NCI-H82 treated with DMSO at 0.1 percent for 48 hours (cell line): ENCODE data around the gene MPP3.
"Not testable (repeated sequence)": the region's sequence is repeated elsewhere in the genome, so short reads cannot be mapped to it uniquely, and the experiment has no call there.

Experiments
- DNase-seq: peaks from one replicate; lab custom pipeline; 2025; ENCODE audit not compliant: unreplicated experiment; lab: John Stamatoyannopoulos, UW

MPP3 gene

GRCh38 chr17:43860927-43861622 lies 28.1 kb upstream of the MPP3 start:
- no peak for DNase-seq

GRCh38 chr17:43860077-43860725 lies 27.3 kb upstream of the MPP3 start:
- no peak for DNase-seq

- peak; percentile 37 for DNase-seq
These were observed 25.1 kb upstream of the MPP3 start for GRCh38 chr17:43857957-43858600.

DNA sequence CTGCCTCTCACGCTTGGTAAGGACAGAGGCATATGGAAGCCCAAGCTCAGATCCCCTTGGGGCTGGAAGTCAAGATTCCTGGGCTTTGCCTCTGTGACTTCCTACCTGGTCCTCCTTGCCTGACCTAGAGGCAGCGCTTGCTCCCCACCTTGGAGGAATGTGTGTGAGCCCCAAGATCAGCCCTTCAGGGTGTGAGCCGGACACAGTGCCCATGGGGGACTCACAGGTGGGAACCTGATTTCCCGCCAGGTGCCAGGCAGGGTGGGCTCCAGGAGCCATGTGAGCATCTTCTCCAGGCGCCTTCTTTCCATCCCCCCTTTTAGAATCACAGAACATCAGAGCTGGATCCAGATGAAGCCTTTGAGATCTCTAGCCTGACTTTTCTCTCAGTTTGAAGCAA lies 24.2 kb upstream of the MPP3 start:
- DNase-seq = no peak

DNA sequence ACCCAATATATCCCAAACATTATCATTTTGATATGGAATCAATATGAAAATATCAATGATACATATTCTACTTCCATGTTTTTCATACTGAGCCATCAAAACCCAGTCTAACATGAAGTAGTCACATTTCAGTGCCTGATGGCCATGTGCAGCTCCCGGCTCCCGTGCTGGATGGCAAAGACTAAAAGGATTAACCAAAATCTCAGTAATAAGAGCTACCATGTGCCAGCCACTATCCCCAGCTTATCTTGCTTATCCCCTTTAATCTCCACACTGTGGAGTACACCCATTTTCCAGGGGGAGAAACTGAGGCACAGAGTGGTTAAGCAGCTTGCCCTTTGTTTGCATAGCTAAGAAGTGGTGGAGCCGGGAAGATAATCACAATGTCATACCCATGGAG lies 23.2 kb upstream of the MPP3 start:
- DNase-seq = peak; percentile 92

- DNase-seq = no peak
These were observed 22.1 kb upstream of the MPP3 start for GRCh38 chr17:43855061-43855460.

DNA sequence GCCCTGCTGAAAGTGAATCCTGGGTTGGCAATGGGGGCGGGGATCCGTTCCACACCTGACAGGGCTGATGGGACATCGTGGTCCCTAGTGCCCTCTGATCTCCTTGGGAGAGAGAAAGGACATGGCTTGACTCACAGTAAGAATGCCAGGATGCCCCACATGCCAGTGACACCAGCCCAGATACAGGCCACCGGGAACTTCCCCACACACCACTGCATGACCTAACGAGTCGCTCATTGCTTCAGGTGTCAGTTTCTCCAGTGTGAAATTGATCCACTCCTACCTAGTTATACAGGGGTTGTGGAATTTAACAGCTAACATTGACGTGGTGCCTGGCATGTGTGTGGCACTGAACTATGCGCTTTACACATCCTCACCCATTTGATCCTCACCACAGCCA lies 21.6 kb upstream of the MPP3 start:
- DNase-seq = no peak

DNA sequence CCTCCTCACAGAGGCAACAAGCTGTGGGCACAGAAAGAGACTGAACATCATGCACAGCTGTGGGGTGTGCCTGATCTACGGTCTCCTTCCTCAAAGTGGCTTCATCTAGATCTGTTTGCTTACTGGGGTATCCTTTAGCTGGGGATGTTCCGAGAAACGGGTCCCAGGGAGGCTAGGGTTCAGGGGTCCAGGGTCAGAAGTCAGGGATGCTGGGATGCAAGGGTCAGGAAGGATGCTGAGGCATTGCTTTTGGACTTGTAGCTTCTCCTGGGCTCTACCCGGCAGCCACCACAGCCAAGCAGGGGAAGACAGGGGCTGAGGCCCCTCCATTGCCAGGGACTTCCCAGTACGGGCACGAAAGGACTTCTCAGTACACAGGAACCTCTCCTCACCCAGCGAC lies 20.6 kb upstream of the MPP3 start:
- DNase-seq = no peak

DNA sequence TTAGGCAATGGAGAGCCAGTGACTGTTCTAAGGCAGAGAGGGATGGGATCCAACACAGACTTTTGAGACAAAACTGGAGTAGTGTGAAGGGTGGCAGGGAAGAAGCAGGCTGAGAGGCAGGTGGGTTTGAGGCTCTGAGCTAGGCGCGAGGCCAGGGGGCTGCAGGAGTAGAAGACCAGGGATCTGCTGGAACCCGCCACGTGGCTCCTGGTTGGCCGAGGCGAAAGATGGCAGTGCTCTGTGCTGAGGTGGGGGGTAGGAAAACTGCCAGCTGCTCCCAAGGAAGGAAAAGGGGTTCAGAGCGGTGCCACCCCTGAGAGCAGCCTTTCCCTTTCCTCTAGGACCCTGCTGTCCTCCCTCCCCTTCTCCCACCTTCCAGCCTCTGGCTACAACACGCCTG lies 19.6 kb upstream of the MPP3 start:
- DNase-seq = no peak

GRCh38 chr17:43849116-43849515 lies 16.2 kb upstream of the MPP3 start:
- DNase-seq = no peak

GRCh38 chr17:43848601-43849000 lies 15.7 kb upstream of the MPP3 start:
- DNase-seq = no peak

DNA sequence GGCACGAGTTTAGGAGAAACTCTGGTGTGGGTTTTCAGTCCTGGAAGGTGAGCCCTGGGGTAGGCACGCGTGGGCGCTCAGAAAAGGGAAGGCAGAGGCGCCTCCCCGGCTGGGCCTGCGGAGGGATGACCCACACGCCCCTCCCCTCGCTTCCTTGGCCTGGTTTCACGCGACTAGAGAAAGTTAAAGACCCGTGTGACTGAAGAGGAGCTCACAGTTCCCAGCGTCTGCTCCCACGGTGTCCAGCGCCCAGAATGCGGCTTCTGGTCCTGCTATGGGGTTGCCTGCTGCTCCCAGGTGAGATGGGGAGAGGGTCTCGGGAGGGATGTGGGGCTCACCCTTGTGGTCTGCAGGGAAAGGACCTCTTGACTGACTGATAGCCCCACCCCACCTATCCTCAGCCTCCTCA lies 14.0 kb upstream of the MPP3 start, which contains the start of gene CD300LG:
Gene CD300LG (plus strand): TSS at position 214 of the 409 bp plus-strand sequence. CDS start 41 bp downstream, at position 255.
- DNase-seq = no peak

DNA sequence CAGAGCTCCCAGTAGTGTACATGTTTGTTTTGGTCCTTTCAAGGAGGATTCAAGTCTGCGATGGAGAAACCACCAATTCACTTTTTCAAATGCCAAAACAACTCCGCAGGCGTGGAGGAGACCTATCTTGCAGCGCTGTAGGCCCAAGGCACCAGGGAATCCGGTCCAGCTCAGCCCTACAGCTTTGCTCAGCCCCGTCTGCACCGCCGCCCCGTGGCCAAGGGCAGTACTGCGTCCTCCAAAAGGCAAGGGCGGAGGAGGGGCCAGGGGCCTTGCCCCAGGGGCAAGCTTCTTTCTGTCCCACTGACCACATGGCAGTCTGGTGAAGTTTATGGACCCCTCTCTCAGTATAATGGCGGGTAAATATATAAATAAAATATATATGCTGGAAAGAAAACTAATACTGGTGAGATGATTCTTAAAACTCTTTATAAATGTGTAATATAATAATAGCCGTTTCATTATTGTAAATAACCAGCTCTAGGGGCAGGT lies 13.3 kb upstream of the MPP3 start:
- DNase-seq = peak; percentile 66

DNA sequence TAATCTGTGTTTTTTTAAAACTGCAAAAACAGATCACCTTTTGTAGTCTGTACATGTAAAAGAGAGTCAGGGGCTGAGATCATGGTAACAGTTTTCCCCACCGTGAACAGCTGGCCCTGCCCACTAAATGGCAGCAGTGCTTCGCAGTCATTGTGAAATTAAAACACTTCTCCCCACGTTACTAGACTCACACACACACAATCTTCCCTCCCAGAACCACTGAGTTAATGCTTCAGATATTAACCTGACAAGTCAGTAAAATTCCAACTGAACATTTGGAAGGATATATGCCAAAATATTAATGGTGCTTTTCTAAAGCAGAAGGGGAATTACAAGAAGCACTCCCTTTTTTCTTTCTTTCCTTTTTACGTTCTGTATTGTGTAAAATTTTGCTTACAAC lies 12.8 kb upstream of the MPP3 start:
- DNase-seq = no peak

- DNase-seq = no peak
These were observed 11.3 kb upstream of the MPP3 start for GRCh38 chr17:43844241-43844640.

GRCh38 chr17:43842975-43843325 lies 10.0 kb upstream of the MPP3 start:
- no peak for DNase-seq

GRCh38 chr17:43842091-43842974 lies 9.4 kb upstream of the MPP3 start:
- not testable (repeated sequence) for DNase-seq

DNA sequence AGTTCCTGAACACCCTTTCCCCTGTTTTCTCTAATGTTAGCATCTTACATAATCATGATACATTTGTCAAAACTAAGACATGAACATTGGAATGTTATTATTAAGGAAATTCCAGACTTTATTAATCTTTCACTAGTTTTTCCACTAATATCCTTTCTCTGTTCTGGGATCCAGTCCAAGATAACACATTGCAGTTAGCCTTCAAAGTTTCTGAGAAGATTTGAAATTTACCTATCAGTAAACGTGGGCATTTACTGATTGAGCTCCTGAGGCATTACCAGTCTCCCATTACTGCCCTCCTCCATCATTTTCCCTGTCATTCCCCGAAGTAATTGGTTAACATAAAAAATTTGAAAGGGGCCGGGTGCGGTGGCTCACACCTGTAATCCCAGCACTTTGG lies 8.3 kb upstream of the MPP3 start:
- DNase-seq = no peak

DNA sequence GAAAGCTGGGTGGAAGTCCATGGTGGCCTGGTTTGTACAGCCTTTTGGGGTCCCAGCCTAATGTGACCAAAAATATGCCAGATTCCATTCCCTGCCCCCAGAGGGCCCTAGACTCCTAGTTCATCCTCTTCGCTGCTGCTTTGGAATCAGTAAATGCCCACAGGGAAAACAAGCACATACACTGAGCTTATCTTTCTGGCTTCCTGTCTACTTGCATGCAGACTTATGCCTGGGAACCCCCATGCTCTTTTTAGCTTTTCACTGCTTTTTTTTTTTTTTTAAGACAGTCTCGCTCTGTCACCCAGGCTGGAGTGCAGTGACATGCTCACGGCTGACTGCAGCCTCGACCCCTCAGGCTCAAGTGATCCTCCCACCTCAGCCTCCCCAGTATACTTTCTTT lies 7.9 kb upstream of the MPP3 start:
- peak; percentile 24 for DNase-seq

DNA sequence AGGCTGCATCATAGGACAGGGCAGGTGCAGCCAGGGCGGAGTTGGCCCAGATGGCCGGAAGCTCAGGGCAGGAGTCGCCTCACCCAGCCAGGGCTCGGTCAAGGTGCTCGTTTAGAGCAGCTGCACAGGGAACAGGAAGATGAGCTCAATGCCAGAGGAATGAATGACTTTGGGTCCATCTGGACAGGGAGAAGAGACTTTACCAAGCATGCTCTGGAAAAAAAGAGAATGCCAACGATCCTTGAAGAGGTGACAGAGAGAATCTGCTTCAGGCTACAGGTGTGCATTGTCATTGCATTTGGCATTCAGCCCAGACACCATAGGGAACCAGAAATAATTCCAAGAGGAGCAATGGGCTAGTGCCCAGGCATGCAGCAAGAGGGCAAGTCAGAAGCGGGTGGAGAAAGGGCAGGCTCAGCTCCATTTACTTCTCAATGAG lies 6.7 kb upstream of the MPP3 start:
- no peak for DNase-seq

DNA sequence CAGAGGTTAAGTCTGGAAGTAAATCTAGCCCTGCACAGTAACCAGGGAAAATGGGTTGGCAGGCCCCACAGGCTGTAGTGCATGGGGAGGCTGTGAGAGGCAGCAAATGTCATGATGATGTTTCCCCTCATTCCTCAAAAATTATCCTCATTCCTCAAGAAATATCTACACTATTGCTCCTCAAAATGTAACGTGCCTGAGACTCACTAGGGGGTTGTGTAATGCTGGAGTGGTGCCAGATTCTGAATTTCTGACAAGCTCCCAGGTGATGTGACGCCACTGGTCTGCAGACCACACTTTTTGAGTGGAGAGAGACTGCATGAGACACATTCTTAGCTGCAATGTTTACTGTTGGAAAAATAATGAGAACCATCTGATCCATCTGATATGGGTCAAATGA lies 1.2 kb upstream of the MPP3 start:
- no peak for DNase-seq
